DOHH2 (cell line): ENCODE data around the gene PSMD6.

ENCODE experiments used
- H3F3A ChIP-seq: fragments of 200-600 bp; sonication (generic), shearing (Covaris generic); 2 replicates; pipeline ENCODE4 v1.6.0; 2016; ENCODE audit warnings: antibody characterized with exemption, mild to moderate bottlenecking; ENCODE audit not compliant: control insufficient read depth, insufficient read depth
- H3K27ac ChIP-seq: fragments of 200-600 bp; sonication (generic); 2 replicates; pipeline ENCODE4 v1.5.1; 2014; ENCODE audit warnings: low read depth, mild to moderate bottlenecking, low read length, moderate library complexity
- H3K27me3 ChIP-seq: fragments of 200-600 bp; sonication (generic); 2 replicates; pipeline ENCODE4 v1.6.1; 2014; ENCODE audit warnings: mild to moderate bottlenecking, low read length, mixed read lengths; ENCODE audit not compliant: control insufficient read depth
- H3K36me3 ChIP-seq: fragments of 200-600 bp; sonication (generic); 2 replicates; pipeline ENCODE4 v1.6.1; 2014; ENCODE audit warnings: mild to moderate bottlenecking, low read length, moderate library complexity, mixed read lengths; ENCODE audit not compliant: control insufficient read depth
- H3K4me1 ChIP-seq: fragments of 200-600 bp; sonication (generic); 2 replicates; pipeline ENCODE4 v1.6.1; 2014; ENCODE audit warnings: mild to moderate bottlenecking, low read length, mixed read lengths; ENCODE audit not compliant: control insufficient read depth
- H3K4me2 ChIP-seq: fragments of 200-600 bp; sonication (generic); 2 replicates; pipeline ENCODE4 v1.6.0; 2014; ENCODE audit warnings: mild to moderate bottlenecking, low read length, moderate library complexity
- H3K4me3 ChIP-seq: fragments of 200-600 bp; sonication (generic); 2 replicates; pipeline ENCODE4 v1.5.1; 2014; ENCODE audit warnings: mild to moderate bottlenecking, low read length, mixed read lengths
- H3K79me2 ChIP-seq: fragments of 200-600 bp; sonication (generic); 2 replicates; pipeline ENCODE4 v1.6.1; 2014; ENCODE audit warnings: mild to moderate bottlenecking, low read length, mixed read lengths; ENCODE audit not compliant: control insufficient read depth
- H3K9me2 ChIP-seq: fragments of 200-600 bp; sonication (generic); replicated peaks from 2 replicates; pipeline ENCODE4 v1.6.1; 2014; ENCODE audit warnings: mild to moderate bottlenecking, low read length, mixed read lengths; ENCODE audit not compliant: control insufficient read depth
- H3K9me3 ChIP-seq: fragments of 200-600 bp; sonication (generic); 2 replicates; pipeline ENCODE4 v1.6.1; 2014; ENCODE audit warnings: antibody characterized with exemption, low read length, mixed read lengths; ENCODE audit not compliant: control insufficient read depth, insufficient read depth
- H4K20me1 ChIP-seq: fragments of 200-600 bp; sonication (generic); 2 replicates; pipeline ENCODE4 v1.6.0; 2014; ENCODE audit warnings: low read depth, mild to moderate bottlenecking, antibody characterized with exemption, low read length, moderate library complexity; ENCODE audit not compliant: control insufficient read depth, insufficient read depth
- CTCF ChIP-seq: fragments of 200-600 bp; sonication (generic); IDR thresholded peaks from one replicate; pipeline ENCODE4 v1.5.1; 2014; ENCODE audit warnings: antibody characterized with exemption, mild to moderate bottlenecking, low read depth, low read length; ENCODE audit not compliant: poor library complexity, severe bottlenecking
- EZH2phosphoT487 ChIP-seq: fragments of 200-600 bp; sonication (generic); IDR thresholded peaks from 2 replicates; pipeline ENCODE4 v1.6.1; 2017; ENCODE audit warnings: borderline replicate concordance, mild to moderate bottlenecking, antibody characterized with exemption, low read length, moderate library complexity, mixed read lengths

PSMD6 gene

DNA sequence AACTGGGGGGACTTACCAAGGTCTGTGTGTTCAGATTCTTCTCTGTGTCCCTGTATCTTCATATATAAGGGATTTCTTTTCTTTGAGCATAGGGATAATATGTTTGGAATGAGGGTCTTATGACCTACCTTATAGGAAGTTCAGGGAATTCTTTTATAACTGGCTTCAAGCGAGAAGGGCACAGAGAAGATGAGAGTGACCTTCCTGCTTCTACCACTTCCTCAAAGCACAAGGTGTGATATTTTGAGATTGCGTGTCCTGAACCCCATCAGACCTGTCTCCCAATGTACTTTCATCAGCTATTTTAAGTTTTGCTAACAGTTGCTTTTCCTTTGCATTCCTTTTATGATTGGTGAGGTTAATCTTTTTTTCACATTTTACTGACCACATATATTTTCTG, 3.1 kb upstream of the PSMD6 start:
- Histone ChIP-seq H3K4me3 (no peak overlapping the region), H3K27ac (no peak overlapping the region), H3K4me2 (no peak overlapping the region), H3K4me1 (peaks cover 28% of the 10 kb centered on the region), H3K9me2 (no peaks in the 10 kb centered on the region), H3F3A (no peaks in the 10 kb centered on the region), H3K27me3 (peaks cover 10% of the 10 kb centered on the region), H3K79me2 (peaks cover 25% of the 10 kb centered on the region), H3K9me3 (no peaks in the 10 kb centered on the region), H3K36me3 (peaks cover 15% of the 10 kb centered on the region), H4K20me1 (peaks cover 4% of the 10 kb centered on the region; the same call in 1 of the 2 replicates)
- TF ChIP-seq CTCF (no peak), EZH2phosphoT487 (no peak)

DNA sequence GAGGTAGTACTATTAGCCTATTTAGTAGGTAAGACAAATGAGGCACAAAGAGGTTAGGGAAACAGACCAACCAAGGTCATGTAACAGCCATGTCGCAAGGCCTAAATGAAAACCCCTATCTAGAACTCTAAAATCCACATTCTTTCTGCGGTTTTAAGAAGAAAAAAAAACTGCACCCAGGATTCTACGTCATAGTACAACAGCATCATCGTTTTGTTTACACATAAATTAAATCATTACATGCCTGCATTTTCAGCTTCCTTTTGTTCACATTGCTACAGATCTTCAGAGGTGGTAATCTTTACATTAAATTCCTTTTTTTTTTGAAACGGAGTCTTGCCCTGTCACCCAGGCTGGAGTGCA, 548 bp upstream of the PSMD6 start:
- peak overlapping the region; percentile 92 for H3K4me3 ChIP-seq
- peaks cover 8% of the 10 kb centered on the region; the same call in 1 of the 2 replicates for H3F3A ChIP-seq
- peaks cover 44% of the 10 kb centered on the region for H3K79me2 ChIP-seq
- no peaks in the 10 kb centered on the region for H3K9me2 ChIP-seq
- peaks cover 4% of the 10 kb centered on the region for H3K27me3 ChIP-seq
- peaks cover 4% of the 10 kb centered on the region; the same call in 1 of the 2 replicates for H4K20me1 ChIP-seq
- H3K36me3 ChIP-seq, result peaks cover 37% of the 10 kb centered on the region
- TF ChIP-seq EZH2phosphoT487 (no peak), CTCF (no peak)
- H3K27ac ChIP-seq, result no peak overlapping the region
- no peaks in the 10 kb centered on the region for H3K9me3 ChIP-seq
- H3K4me2 ChIP-seq, result peak overlapping the region; percentile 76
- H3K4me1 ChIP-seq, result peaks cover 30% of the 10 kb centered on the region

GRCh38 chr3:64022451-64023186, 675 bp downstream of the PSMD6 start:
- H3K27me3 ChIP-seq, result no peaks in the 10 kb centered on the region
- peaks cover 8% of the 10 kb centered on the region; the same call in 1 of the 2 replicates for H3F3A ChIP-seq
- H3K4me1 ChIP-seq, result peaks cover 30% of the 10 kb centered on the region
- H3K36me3 ChIP-seq, result peaks cover 50% of the 10 kb centered on the region
- TF ChIP-seq EZH2phosphoT487, result no peak
- no peak for TF ChIP-seq CTCF
- peak overlapping the region; percentile 92 for H3K4me3 ChIP-seq
- peak overlapping the region; percentile 53 for H3K27ac ChIP-seq
- H3K9me3 ChIP-seq, result no peaks in the 10 kb centered on the region
- peak overlapping the region; percentile 76 for H3K4me2 ChIP-seq
- no peaks in the 10 kb centered on the region for H3K9me2 ChIP-seq
- peaks cover 44% of the 10 kb centered on the region for H3K79me2 ChIP-seq
- peaks cover 4% of the 10 kb centered on the region; the same call in 1 of the 2 replicates for H4K20me1 ChIP-seq
